SK-N-SH treated with all-trans-retinoic acid at 6 μM for 48 hours (cell line): Measurements from ENCODE around the gene CACHD1.

Experiments
- ATAC-seq: fragments of 200-7000 bp; cut with Tn5 transposase; 3 replicates; pipeline ENCODE4 v1.9.1; 2020; ENCODE audit warnings: mild to moderate bottlenecking, moderate library complexity
- ARNTL ChIP-seq: fragments of 450-650 bp; formaldehyde crosslinking; IDR thresholded peaks from 2 replicates; pipeline ENCODE4 v1.5.0; 2020; ENCODE audit warnings: low read depth, mild to moderate bottlenecking, moderate library complexity, borderline replicate concordance
- BACH2 ChIP-seq: fragments of 250-450 bp; sonication (Bioruptor Pico); IDR thresholded peaks from 2 replicates; pipeline ENCODE4 v1.9.0; 2021; ENCODE audit warnings: mild to moderate bottlenecking, borderline replicate concordance
- CSDC2 ChIP-seq: fragments of 250-450 bp; sonication (Bioruptor Pico); IDR thresholded peaks from 2 replicates; pipeline ENCODE4 v1.5.0; 2020; ENCODE audit warnings: mild to moderate bottlenecking, moderate library complexity
- ESRRG ChIP-seq: fragments of 250-450 bp; sonication (Bioruptor Pico); IDR thresholded peaks from 2 replicates; pipeline ENCODE4 v1.6.1; 2021; ENCODE audit warnings: mild to moderate bottlenecking
- GLIS3 ChIP-seq: fragments of 250-450 bp; sonication (Bioruptor Pico); IDR thresholded peaks from 2 replicates; pipeline ENCODE4 v1.5.0; 2020; ENCODE audit warnings: mild to moderate bottlenecking, moderate library complexity
- ISL1 ChIP-seq: fragments of 250-450 bp; sonication (Bioruptor Pico); IDR thresholded peaks from 2 replicates; pipeline ENCODE4 v2.1.2; 2022; ENCODE audit warnings: mild to moderate bottlenecking, moderate library complexity
- OSR1 ChIP-seq: fragments of 250-450 bp; sonication (Bioruptor Pico); IDR thresholded peaks from 2 replicates; pipeline ENCODE4 v1.8.0; 2022; ENCODE audit warnings: moderate library complexity, mild to moderate bottlenecking, inconsistent platforms
- PPARA ChIP-seq: fragments of 250-450 bp; sonication (Bioruptor Pico); IDR thresholded peaks from 2 replicates; pipeline ENCODE4 v1.5.0; 2020; ENCODE audit warnings: mild to moderate bottlenecking, borderline replicate concordance
- RARB ChIP-seq: fragments of 250-450 bp; sonication (Bioruptor Pico); IDR thresholded peaks from 2 replicates; pipeline ENCODE4 v1.8.0; 2021; ENCODE audit warnings: mild to moderate bottlenecking, moderate library complexity
- SNAI2 ChIP-seq: fragments of 250-450 bp; sonication (Bioruptor Pico); IDR thresholded peaks from 2 replicates; pipeline ENCODE4 v1.5.0; 2020; ENCODE audit warnings: mild to moderate bottlenecking, moderate library complexity
- TCF4 ChIP-seq: fragments of 250-450 bp; sonication (Bioruptor Pico); IDR thresholded peaks from 2 replicates; pipeline ENCODE4 v1.8.0; 2021; ENCODE audit warnings: mild to moderate bottlenecking, moderate library complexity, borderline replicate concordance
- TOX ChIP-seq: fragments of 250-450 bp; sonication (Bioruptor Pico); IDR thresholded peaks from 2 replicates; pipeline ENCODE4 v1.8.0; 2021; ENCODE audit warnings: mild to moderate bottlenecking, moderate library complexity, borderline replicate concordance
- ZC3H10 ChIP-seq: fragments of 250-450 bp; sonication (Bioruptor Pico); IDR thresholded peaks from 2 replicates; pipeline ENCODE4 v1.5.1; 2021; ENCODE audit warnings: mild to moderate bottlenecking, moderate library complexity
- ZFP30 ChIP-seq: fragments of 450-650 bp; formaldehyde crosslinking; IDR thresholded peaks from 2 replicates; pipeline ENCODE4 v1.5.0; 2022; ENCODE audit warnings: mild to moderate bottlenecking, moderate library complexity
- ZNF565 ChIP-seq: fragments of 450-650 bp; formaldehyde crosslinking; conservative IDR thresholded peaks from 2 replicates; pipeline ENCODE4 v1.5.0; 2020; ENCODE audit warnings: low read depth, mild to moderate bottlenecking, moderate library complexity
- ZNF70 ChIP-seq: fragments of 450-650 bp; formaldehyde crosslinking; IDR thresholded peaks from 2 replicates; pipeline ENCODE4 v1.5.0; 2020; ENCODE audit warnings: mild to moderate bottlenecking, moderate library complexity
- ZNF8 ChIP-seq: fragments of 450-650 bp; formaldehyde crosslinking; IDR thresholded peaks from 2 replicates; pipeline ENCODE4 v1.5.0; 2020; ENCODE audit warnings: mild to moderate bottlenecking, moderate library complexity
- TF ChIP-seq, protein P1 (sequence below): fragments of 250-450 bp; sonication (Bioruptor Pico); IDR thresholded peaks from 2 replicates; pipeline ENCODE4 v1.8.0; 2021; ENCODE audit warnings: low read depth, mild to moderate bottlenecking, moderate library complexity, borderline replicate concordance
- TF ChIP-seq, protein P2 (sequence below): fragments of 250-450 bp; sonication (Bioruptor Pico); IDR thresholded peaks from 2 replicates; pipeline ENCODE4 v1.8.0; 2020; ENCODE audit warnings: mild to moderate bottlenecking, moderate library complexity, borderline replicate concordance
- TF ChIP-seq, protein P3 (sequence below): fragments of 250-450 bp; sonication (Bioruptor Pico); IDR thresholded peaks from 2 replicates; pipeline ENCODE4 v1.5.1; 2020; ENCODE audit warnings: low read depth, mild to moderate bottlenecking, moderate library complexity
- TF ChIP-seq, protein P4 (sequence below): fragments of 250-450 bp; sonication (Bioruptor Pico); IDR thresholded peaks from 2 replicates; pipeline ENCODE4 v1.5.0; 2020; ENCODE audit warnings: mild to moderate bottlenecking, moderate library complexity

CACHD1 gene

DNA sequence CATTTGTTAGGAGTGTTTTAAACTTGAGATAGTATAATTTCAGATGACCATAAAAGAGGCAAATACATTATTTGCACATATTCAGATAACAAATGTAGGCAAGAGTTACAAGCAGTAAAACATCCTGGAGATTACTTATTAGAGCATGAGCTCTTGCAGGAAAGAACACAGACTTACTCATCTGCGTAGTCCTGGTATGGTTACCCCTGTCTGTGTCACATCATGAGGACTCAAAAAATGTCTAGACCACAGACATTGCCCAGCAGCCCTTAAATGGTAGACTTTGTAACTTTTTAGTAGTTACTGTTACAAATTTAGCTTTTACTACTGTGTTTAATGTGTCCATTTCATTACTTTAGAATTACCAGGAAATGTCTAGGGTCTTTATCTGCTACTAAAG is 12.8 kb downstream of the CACHD1 start:
- ATAC-seq, result no peak

DNA sequence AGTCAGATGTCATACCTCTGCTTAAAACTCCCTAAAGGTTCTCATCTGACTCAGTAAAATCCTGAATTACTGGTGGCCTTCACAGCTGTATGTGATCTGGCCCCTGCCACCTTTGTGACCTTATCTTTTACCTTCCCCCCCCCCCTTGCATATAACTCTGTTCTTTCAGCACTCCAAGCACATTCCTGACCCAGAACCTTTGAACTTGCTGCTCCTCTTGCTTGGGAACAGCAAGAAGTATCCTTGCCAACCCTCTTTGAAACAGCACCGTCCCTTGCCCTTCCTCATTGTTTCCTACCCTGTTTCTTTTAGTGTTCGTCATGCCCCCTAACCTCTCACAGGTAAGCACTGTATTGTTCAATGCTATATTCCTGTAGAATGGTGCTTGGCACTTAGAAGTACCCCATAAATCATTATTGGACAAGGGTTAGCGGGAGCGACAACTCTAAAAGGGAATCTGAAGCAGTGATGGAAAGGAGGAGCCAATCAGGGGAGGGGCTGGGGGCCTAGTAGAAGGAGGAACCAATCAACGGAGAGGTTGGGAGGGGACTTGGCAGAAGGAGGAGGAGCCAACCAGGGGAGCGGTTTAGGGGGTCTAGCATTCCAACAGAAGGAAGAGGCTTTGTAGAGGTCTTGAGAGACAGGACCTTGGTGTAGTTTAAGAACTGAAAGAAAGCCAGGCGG is 13.9 kb downstream of the CACHD1 start:
- no peak for ATAC-seq
- no peak for TF ChIP-seq ZFP30 (CRISPR knock-in tag)
- no peak for TF ChIP-seq ZNF8 (CRISPR knock-in tag)
- TF ChIP-seq, protein P1, sequence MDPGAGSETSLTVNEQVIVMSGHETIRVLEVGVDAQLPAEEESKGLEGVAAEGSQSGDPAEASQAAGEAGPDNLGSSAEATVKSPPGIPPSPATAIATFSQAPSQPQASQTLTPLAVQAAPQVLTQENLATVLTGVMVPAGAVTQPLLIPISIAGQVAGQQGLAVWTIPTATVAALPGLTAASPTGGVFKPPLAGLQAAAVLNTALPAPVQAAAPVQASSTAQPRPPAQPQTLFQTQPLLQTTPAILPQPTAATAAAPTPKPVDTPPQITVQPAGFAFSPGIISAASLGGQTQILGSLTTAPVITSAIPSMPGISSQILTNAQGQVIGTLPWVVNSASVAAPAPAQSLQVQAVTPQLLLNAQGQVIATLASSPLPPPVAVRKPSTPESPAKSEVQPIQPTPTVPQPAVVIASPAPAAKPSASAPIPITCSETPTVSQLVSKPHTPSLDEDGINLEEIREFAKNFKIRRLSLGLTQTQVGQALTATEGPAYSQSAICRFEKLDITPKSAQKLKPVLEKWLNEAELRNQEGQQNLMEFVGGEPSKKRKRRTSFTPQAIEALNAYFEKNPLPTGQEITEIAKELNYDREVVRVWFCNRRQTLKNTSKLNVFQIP (CRISPR knock-in tag), result no peak
- TF ChIP-seq, protein P2, sequence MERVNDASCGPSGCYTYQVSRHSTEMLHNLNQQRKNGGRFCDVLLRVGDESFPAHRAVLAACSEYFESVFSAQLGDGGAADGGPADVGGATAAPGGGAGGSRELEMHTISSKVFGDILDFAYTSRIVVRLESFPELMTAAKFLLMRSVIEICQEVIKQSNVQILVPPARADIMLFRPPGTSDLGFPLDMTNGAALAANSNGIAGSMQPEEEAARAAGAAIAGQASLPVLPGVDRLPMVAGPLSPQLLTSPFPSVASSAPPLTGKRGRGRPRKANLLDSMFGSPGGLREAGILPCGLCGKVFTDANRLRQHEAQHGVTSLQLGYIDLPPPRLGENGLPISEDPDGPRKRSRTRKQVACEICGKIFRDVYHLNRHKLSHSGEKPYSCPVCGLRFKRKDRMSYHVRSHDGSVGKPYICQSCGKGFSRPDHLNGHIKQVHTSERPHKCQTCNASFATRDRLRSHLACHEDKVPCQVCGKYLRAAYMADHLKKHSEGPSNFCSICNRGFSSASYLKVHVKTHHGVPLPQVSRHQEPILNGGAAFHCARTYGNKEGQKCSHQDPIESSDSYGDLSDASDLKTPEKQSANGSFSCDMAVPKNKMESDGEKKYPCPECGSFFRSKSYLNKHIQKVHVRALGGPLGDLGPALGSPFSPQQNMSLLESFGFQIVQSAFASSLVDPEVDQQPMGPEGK (CRISPR knock-in tag), result no peak
- TF ChIP-seq TOX (CRISPR knock-in tag), result no peak
- no peak for TF ChIP-seq RARB (CRISPR knock-in tag)
- TF ChIP-seq SNAI2 (CRISPR knock-in tag), result no peak
- no peak for TF ChIP-seq ISL1 (CRISPR knock-in tag)
- TF ChIP-seq ARNTL (CRISPR knock-in tag), result no peak

More for the DNA sequence above, 12.8 kb downstream of the CACHD1 start:
- TF ChIP-seq ZNF70 (CRISPR knock-in tag) (no peak), ESRRG (no peak), ZC3H10 (CRISPR knock-in tag) (no peak), ARNTL (CRISPR knock-in tag) (no peak), TOX (CRISPR knock-in tag) (no peak), ZNF565 (CRISPR knock-in tag) (no peak), SNAI2 (CRISPR knock-in tag) (no peak), TCF4 (CRISPR knock-in tag) (no peak), GLIS3 (CRISPR knock-in tag) (no peak), OSR1 (no peak), ISL1 (CRISPR knock-in tag) (no peak), ZNF8 (CRISPR knock-in tag) (no peak), CSDC2 (no peak), PPARA (CRISPR knock-in tag) (no peak), ZFP30 (CRISPR knock-in tag) (no peak), BACH2 (CRISPR knock-in tag) (no peak)
- TF ChIP-seq, protein P2 (CRISPR knock-in tag), result no peak
- TF ChIP-seq, protein P3, sequence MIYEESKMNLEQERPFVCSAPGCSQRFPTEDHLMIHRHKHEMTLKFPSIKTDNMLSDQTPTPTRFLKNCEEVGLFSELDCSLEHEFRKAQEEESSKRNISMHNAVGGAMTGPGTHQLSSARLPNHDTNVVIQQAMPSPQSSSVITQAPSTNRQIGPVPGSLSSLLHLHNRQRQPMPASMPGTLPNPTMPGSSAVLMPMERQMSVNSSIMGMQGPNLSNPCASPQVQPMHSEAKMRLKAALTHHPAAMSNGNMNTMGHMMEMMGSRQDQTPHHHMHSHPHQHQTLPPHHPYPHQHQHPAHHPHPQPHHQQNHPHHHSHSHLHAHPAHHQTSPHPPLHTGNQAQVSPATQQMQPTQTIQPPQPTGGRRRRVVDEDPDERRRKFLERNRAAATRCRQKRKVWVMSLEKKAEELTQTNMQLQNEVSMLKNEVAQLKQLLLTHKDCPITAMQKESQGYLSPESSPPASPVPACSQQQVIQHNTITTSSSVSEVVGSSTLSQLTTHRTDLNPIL, result no peak
- TF ChIP-seq, protein P1 (CRISPR knock-in tag), result no peak
- TF ChIP-seq, protein P4, sequence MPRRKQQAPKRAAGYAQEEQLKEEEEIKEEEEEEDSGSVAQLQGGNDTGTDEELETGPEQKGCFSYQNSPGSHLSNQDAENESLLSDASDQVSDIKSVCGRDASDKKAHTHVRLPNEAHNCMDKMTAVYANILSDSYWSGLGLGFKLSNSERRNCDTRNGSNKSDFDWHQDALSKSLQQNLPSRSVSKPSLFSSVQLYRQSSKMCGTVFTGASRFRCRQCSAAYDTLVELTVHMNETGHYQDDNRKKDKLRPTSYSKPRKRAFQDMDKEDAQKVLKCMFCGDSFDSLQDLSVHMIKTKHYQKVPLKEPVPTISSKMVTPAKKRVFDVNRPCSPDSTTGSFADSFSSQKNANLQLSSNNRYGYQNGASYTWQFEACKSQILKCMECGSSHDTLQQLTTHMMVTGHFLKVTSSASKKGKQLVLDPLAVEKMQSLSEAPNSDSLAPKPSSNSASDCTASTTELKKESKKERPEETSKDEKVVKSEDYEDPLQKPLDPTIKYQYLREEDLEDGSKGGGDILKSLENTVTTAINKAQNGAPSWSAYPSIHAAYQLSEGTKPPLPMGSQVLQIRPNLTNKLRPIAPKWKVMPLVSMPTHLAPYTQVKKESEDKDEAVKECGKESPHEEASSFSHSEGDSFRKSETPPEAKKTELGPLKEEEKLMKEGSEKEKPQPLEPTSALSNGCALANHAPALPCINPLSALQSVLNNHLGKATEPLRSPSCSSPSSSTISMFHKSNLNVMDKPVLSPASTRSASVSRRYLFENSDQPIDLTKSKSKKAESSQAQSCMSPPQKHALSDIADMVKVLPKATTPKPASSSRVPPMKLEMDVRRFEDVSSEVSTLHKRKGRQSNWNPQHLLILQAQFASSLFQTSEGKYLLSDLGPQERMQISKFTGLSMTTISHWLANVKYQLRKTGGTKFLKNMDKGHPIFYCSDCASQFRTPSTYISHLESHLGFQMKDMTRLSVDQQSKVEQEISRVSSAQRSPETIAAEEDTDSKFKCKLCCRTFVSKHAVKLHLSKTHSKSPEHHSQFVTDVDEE (CRISPR knock-in tag), result no peak
- TF ChIP-seq, all 23 proteins: peak for 0
